Stimulated activated CD8-positive, alpha-beta memory T cell treated with anti-CD3 and anti-CD28 coated beads, Interleukin-7, amount 100 ng/mL, for 1 hour (primary cell): ENCODE data around the gene TSC22D3.

Experiments used
- DNase-seq, 2 donors: peaks; one replicate each; pipeline ENCODE4 v3.0.0-alpha.2; 2020; ENCODE audit warnings: low read depth in 2 of 2

Gene TSC22D3

GRCh38 chrX:107760304-107761077, 15.1 kb downstream of the TSC22D3 start:
- no peak for DNase-seq

- no peak for DNase-seq
Measured at GRCh38 chrX:107758231-107758766, 17.3 kb downstream of the TSC22D3 start.

- DNase-seq, result no peak
Measured at GRCh38 chrX:107755721-107756120, 19.9 kb downstream of the TSC22D3 start.

GRCh38 chrX:107753187-107753586, 22.4 kb downstream of the TSC22D3 start:
- no peak for DNase-seq

GRCh38 chrX:107752714-107753113, 22.9 kb downstream of the TSC22D3 start:
- no peak for DNase-seq

GRCh38 chrX:107752043-107752442, 23.5 kb downstream of the TSC22D3 start:
- no peak for DNase-seq

- DNase-seq, result no peak
Measured at GRCh38 chrX:107750861-107751445, 24.6 kb downstream of the TSC22D3 start.

- no peak for DNase-seq
Measured at GRCh38 chrX:107750263-107750662, 25.3 kb downstream of the TSC22D3 start.

- no peak for DNase-seq
Measured at GRCh38 chrX:107748506-107748905, 27.1 kb downstream of the TSC22D3 start.

- no peak for DNase-seq
Measured at GRCh38 chrX:107747596-107748161, 27.9 kb downstream of the TSC22D3 start.

GRCh38 chrX:107744868-107745267, 30.7 kb downstream of the TSC22D3 start:
- DNase-seq, result no peak

GRCh38 chrX:107743995-107744394, 31.6 kb downstream of the TSC22D3 start:
- no peak for DNase-seq

- DNase-seq, result no peak
Measured at GRCh38 chrX:107742700-107743191, 32.8 kb downstream of the TSC22D3 start.

GRCh38 chrX:107741404-107741790, 34.2 kb downstream of the TSC22D3 start:
- DNase-seq, result no peak

GRCh38 chrX:107739541-107739940, 36.0 kb downstream of the TSC22D3 start:
- no peak for DNase-seq

GRCh38 chrX:107738768-107739167, 36.8 kb downstream of the TSC22D3 start:
- no peak for DNase-seq

GRCh38 chrX:107738272-107738671, 37.3 kb downstream of the TSC22D3 start:
- no peak for DNase-seq

- DNase-seq, result no peak
Measured at GRCh38 chrX:107736781-107737531, 38.6 kb downstream of the TSC22D3 start.

GRCh38 chrX:107734646-107735045, 40.9 kb downstream of the TSC22D3 start:
- no peak for DNase-seq

- no peak for DNase-seq
Measured at GRCh38 chrX:107733686-107734085, 41.9 kb downstream of the TSC22D3 start.

- no peak for DNase-seq
Measured at GRCh38 chrX:107731831-107732502, 43.6 kb downstream of the TSC22D3 start.
